Measurements from ENCODE around the gene IRAK2. TPM values are rescaled to one million over a fixed set of nuclear protein-coding genes. Genes with fewer than 3 reads are reported as not detected.

IRAK2 gene
- total RNA-seq, 2 donors from 2014 or later, result 1.1 to 2.8 TPM

DNA sequence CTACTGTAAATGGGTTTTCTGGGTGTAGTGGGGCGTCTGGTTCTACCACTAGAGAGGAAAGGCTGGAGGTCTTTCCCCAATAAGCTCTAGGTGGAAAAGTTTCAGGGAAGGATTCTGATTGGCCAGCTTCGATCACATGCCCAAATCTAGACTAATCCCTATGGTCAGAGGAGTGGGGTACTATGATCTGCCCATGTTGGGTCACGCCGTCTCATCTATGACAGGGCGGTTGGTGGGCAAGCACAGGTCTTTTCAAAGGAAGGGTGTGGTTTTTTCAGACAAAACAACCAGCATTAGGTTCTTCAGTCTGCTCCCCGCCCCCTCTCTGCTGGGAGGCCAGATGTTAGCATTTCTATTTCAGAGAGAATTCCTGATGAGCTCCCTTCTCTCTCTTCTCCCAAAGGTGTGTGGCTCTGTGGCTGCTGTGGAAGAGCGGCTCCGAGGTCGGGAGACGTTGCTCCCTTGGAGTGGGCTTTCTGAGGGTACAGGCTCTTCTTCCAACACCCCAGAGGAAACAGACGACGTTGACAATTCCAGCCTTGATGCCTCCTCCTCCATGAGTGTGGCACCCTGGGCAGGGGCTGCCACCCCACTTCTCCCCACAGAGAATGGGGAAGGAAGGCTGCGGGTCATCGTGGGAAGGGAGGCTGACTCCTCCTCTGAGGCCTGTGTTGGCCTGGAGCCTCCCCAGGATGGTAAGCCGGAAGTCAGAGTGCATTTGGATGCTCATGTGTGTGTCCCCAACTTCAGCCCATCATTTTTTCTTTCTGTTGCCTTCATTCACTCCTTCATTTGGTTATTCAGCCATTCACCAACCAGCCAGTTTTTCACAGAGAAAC, 73.8 kb downstream of the IRAK2 start:
- no peaks in the 10 kb centered on the region for H3K4me1 ChIP-seq
- DNase-seq (ENCODE audit: low spot score), result no peak
- TF ChIP-seq, protein P1, sequence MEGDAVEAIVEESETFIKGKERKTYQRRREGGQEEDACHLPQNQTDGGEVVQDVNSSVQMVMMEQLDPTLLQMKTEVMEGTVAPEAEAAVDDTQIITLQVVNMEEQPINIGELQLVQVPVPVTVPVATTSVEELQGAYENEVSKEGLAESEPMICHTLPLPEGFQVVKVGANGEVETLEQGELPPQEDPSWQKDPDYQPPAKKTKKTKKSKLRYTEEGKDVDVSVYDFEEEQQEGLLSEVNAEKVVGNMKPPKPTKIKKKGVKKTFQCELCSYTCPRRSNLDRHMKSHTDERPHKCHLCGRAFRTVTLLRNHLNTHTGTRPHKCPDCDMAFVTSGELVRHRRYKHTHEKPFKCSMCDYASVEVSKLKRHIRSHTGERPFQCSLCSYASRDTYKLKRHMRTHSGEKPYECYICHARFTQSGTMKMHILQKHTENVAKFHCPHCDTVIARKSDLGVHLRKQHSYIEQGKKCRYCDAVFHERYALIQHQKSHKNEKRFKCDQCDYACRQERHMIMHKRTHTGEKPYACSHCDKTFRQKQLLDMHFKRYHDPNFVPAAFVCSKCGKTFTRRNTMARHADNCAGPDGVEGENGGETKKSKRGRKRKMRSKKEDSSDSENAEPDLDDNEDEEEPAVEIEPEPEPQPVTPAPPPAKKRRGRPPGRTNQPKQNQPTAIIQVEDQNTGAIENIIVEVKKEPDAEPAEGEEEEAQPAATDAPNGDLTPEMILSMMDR (IDR thresholded peaks at IDR 0.05), result no peak
- no peaks in the 10 kb centered on the region for H3K27me3 ChIP-seq
- H3K9me3 ChIP-seq, result no peaks in the 10 kb centered on the region
- H3K27ac ChIP-seq, result no peak overlapping the region
- no peaks in the 10 kb centered on the region for H3K36me3 ChIP-seq
- H3K4me3 ChIP-seq, result no peak overlapping the region

DNA sequence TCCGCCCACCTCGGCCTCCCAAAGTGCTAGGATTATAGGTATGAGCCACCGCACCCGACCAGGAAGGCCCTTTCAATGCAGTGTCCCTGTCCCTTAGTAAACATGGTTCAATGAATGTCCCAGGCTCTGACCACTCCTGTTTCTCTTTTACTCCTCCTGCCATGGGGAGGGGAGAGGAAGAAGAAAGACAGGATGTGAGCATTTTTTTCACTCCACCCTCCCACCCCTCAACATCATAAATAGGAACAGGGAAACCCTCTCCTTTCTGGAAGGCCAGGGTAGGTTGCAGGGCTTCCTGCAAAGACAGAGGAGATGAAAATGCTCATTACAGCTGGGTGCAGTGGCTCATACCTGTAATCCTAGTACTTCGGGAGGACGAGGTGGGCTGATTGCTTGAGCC, 76.1 kb downstream of the IRAK2 start:
- Histone ChIP-seq H3K36me3 (no peaks in the 10 kb centered on the region), H3K27me3 (no peaks in the 10 kb centered on the region), H3K27ac (no peak overlapping the region), H3K4me3 (no peak overlapping the region), H3K9me3 (peaks cover 0 to 13% of the 10 kb centered on the region in 2 donors), H3K4me1 (no peaks in the 10 kb centered on the region)
- no peak for DNase-seq (ENCODE audit: low spot score)
- TF ChIP-seq, protein P1 (IDR thresholded peaks at IDR 0.05), result no peak

DNA sequence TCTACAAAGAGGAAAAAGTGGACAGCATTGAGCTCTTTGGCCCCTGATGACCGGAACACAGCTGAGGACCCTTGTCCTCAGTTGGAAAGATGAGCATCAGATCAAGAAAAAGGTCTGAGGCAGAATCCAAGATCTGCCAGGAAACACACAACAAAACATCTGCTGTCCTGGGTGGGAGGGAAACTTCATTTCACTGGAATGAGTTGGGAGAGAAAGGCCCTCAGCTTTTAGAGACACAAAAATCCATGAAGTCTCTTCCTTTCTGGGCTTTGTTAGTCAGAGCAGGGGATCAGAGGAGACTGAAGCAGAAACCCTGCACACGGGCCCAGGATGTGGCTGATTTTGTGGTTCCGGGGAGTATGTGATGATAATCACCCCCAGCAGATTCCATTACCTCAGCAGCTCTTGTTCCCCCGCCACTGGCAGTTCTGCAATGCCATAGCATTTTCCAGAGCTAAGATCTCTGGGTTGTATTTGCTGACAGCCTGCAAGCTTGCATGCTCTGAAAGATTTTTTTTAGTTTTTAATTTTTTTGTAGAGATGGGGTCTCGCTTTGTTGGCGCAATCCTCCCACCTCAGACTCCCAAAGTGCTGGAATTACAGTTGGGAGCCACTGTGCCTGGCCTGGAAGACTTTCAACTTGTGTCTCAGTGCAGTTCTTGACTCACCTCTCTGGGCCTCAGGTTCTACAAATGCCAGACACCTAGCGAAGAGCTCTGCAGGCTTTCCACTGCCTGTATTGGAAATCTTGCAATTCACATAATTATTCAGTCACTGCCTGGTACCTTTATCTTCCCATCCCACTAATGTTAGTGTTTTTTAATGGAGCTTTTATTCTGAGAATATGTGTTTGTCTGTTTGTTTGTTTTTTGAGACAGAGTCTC, 77.7 kb downstream of the IRAK2 start:
- H3K9me3 ChIP-seq, result peaks cover 0 to 13% of the 10 kb centered on the region in 2 donors
- H3K36me3 ChIP-seq, result no peaks in the 10 kb centered on the region
- no peaks in the 10 kb centered on the region for H3K27me3 ChIP-seq
- no peaks in the 10 kb centered on the region for H3K4me1 ChIP-seq
- no peak overlapping the region for H3K27ac ChIP-seq
- TF ChIP-seq, protein P1 (IDR thresholded peaks at IDR 0.05), result no peak
- DNase-seq (ENCODE audit: low spot score), result no peak
- no peak overlapping the region for H3K4me3 ChIP-seq

DNA sequence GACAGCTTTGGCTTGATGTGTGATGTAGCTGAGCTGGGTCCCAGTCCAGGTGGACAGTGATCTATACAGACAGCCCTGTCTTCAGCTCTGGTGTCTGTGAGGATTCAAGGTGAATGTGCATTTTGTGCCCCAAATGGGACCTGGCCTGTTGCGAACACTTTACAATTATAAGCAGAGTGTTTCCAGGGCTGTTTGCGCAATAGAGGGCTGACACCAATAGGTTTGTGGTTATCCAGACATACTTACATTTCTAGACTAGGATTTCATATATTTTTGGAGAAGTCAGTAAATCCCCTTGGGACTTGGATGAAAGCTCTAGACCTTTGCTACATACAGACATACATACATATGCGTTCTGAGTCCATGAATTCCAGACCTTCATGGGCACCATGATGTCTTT, 79.3 kb downstream of the IRAK2 start:
- Histone ChIP-seq H3K36me3 (no peaks in the 10 kb centered on the region), H3K9me3 (peaks cover 0 to 13% of the 10 kb centered on the region in 2 donors), H3K4me1 (peaks cover 0 to 2% of the 10 kb centered on the region in 2 donors), H3K27me3 (no peaks in the 10 kb centered on the region), H3K27ac (no peak overlapping the region), H3K4me3 (no peak overlapping the region)
- no peak for DNase-seq (ENCODE audit: low spot score)
- TF ChIP-seq, protein P1 (IDR thresholded peaks at IDR 0.05), result no peak

DNA sequence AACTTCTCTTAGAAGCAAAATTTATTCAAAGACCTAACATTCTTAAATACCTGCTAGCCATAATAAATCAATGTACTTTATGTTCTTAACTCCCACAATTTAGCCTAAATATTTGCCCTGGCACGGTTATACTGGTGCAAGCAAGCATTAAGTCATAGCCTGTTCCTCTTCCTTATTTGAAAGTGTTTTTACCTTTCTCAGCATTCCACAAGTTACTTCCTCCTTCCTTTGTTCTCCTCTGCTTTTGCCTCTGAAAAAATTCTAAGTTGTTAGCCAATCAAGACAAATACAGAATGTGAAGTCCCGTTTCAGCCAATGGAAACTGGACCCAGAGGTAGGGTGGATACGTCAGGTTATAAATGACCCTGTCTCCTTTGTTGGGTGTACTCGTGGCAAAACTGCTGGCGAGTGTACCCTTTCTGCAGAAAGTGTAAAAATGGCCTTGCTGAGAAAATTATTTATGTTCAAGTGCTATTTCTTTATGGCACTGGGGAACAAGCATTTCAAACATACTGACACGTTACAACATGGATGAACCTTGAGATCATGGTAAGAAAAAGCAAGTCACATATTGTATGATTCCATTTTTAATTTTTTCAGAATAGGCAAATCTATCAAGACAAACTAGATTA, 80.5 kb downstream of the IRAK2 start:
- no peak overlapping the region for H3K27ac ChIP-seq

More for the DNA sequence above, 80.5 kb downstream of the IRAK2 start:
- H3K27me3 ChIP-seq, result no peaks in the 10 kb centered on the region
- H3K36me3 ChIP-seq, result no peaks in the 10 kb centered on the region
- TF ChIP-seq, protein P1 (IDR thresholded peaks at IDR 0.05), result no peak
- no peak for DNase-seq (ENCODE audit: low spot score)
- no peak overlapping the region for H3K4me3 ChIP-seq
- H3K4me1 ChIP-seq, result peaks cover 0 to 14% of the 10 kb centered on the region in 2 donors
- peaks cover 0 to 13% of the 10 kb centered on the region in 2 donors for H3K9me3 ChIP-seq
